Naive thymus-derived CD8-positive, alpha-beta T cell (primary cell): ENCODE data around the gene YBX1. TPM values are rescaled to one million over a fixed set of nuclear protein-coding genes. Genes with fewer than 3 reads are reported as not detected.

ENCODE experiments used
- ATAC-seq, 2 donors: fragments of 150-1000 bp; cut with Tn5 transposase in 1 of 2; sonication (Bioruptor Pico), chemical (Tn5 transposase) in 1 of 2; 1 replicate in 1 of 2; 2 replicates in 1 of 2; pipeline ENCODE4 v1.10.0; 2021; ENCODE audit warnings: mild to moderate bottlenecking in 2 of 2, moderate library complexity in 2 of 2
- POLR2A ChIA-PET: fragments of 350-600 bp; sonication (Branson Sonifier 250); formaldehyde crosslinking; loops from one replicate; lab custom pipeline; 2021; ENCODE audit warnings: antibody characterized with exemption; lab: Charles Lee
- DNase-seq, 10 donors: peaks; one replicate each; pipeline versions ENCODE4 v3.0.0 to v3.0.0-alpha.2; 2020 to 2022
- H3K27ac Mint-ChIP-seq, 10 donors: one replicate each; pipeline ENCODE4 v1.8.0; 2020 to 2022; ENCODE audit warnings: mild to moderate bottlenecking in 10 of 10, mixed read lengths in 10 of 10, moderate library complexity in 4 of 10, inconsistent platforms in 1 of 10
- H3K27me3 Mint-ChIP-seq, 5 donors: one replicate each; pipeline ENCODE4 v1.8.0; 2021 to 2022; ENCODE audit warnings: mixed read lengths in 5 of 5
- H3K36me3 Mint-ChIP-seq, 3 donors: one replicate each; pipeline ENCODE4 v1.8.0; 2020 to 2022; ENCODE audit warnings: mixed read lengths in 3 of 3, mild to moderate bottlenecking in 2 of 3, inconsistent platforms in 1 of 3
- H3K4me1 Mint-ChIP-seq, 4 donors: one replicate each; pipeline ENCODE4 v1.8.0; 2021 to 2022; ENCODE audit warnings: mixed read lengths in 4 of 4
- H3K4me3 Mint-ChIP-seq, 10 donors: one replicate each; pipeline ENCODE4 v1.8.0; 2020 to 2022; ENCODE audit warnings: mild to moderate bottlenecking in 10 of 10, mixed read lengths in 10 of 10, moderate library complexity in 6 of 10, inconsistent platforms in 1 of 10
- H3K9me3 Mint-ChIP-seq, 9 donors: one replicate each; pipeline ENCODE4 v1.8.0; 2020 to 2022; ENCODE audit warnings: mixed read lengths in 9 of 9, mild to moderate bottlenecking in 3 of 9, inconsistent platforms in 1 of 9, moderate library complexity in 1 of 9
- polyA plus RNA-seq, 3 donors: library from polyadenylated mRNA; unstranded; fragments of 300-500 nt; fragmentation: Illumina TruSeq; gene quantifications; one replicate each; pipeline ENCODE4 v1.2.3, GENCODE V29; 2021
- total RNA-seq, 8 experiments: library from RNA in 2 of 8; stranded (reverse) in 2 of 8; gene quantifications; one replicate each; pipeline ENCODE4 v1.2.3 and lab custom pipeline; 2021 to 2026

YBX1 gene
- total RNA-seq, result 100 to 1,000 TPM; 308 to 319 TPM
- polyA plus RNA-seq, result 10 to 100 TPM; 80.5 to 89.2 (median 83.0) TPM
- total RNA-seq (lab: John Stamatoyannopoulos, UW), result 309 to 1,368 (median 374) reads per million in 6 experiments

DNA sequence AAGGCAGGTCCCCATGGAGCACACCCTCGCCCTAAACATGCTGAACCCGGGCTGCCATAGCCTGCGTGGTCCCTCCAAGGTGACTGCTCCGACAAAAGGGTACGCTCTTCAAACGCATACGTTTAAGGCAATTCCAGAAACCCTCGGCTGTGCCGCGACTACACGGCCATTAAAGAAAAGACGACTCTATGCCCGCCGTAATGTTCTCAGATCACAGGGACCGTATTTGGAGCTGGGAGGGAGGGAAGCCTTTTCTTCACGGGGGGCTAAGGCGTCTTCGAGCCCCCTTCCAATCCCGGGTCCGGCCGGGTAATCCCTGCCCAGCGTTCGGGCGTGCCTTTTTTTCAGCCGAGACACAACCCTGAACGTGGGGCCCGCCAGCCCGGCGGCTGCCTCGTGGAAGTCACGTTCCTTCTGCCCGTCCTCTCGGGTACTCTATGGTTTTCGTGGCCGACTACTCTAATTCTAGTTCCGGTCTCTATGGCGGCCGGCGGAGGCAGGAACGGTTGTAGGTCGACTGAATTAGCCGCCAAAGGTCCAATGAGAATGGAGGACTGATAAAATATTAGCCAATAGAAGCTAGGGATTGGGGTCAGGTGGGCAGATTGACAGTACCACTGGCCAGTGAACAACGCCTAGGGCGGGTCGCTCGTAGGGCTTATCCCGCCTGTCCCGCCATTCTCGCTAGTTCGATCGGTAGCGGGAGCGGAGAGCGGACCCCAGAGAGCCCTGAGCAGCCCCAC, at the start of gene YBX1:
YBX1 (plus strand) TSS at position 678 of the 743 bp plus-strand sequence. CDS start 148 bp downstream, outside the sequence.
- POLR2A ChIA-PET, result interaction anchor here (0.6 to 3.9 kb wide), 18 partner anchors 9 to 1702 kb away, joined by 3 to 88 read pairs (median 5); partner anchors contain the start of genes C1orf50, CCDC30, CTPS1 and P3H1

DNA sequence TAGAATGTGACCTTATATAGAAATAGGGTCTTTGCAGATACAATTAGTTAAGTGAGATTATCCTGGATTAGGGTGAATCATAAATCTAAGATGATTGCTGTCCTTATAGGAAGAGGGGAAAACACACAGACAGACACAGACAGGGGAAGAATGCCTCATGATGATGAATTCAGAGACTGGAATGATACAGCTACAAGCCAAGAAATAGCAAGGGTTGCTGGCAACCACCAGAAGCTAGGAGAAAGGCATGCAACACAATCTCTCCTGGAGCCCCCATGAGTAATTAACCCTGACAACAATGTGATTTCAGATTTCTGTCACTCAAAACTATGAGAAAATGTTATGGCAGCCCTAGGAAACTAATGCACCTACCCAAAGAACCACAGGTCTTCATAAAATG, 43.1 kb upstream of the YBX1 start:
- H3K27me3 Mint-ChIP-seq, result peaks cover 0 to 1% (median 0%) of the 10 kb centered on the region in 5 donors
- no peak for DNase-seq
- H3K4me3 Mint-ChIP-seq, result no peak overlapping the region
- no peaks in the 10 kb centered on the region for H3K9me3 Mint-ChIP-seq
- POLR2A ChIA-PET, result interaction anchor here (1.4 kb wide), 1 partner anchor 19 kb away, joined by 3 read pairs; the partner anchor contains the start of gene PPIH
- peaks cover 0 to 5% (median 0%) of the 10 kb centered on the region in 3 donors for H3K36me3 Mint-ChIP-seq
- no peak overlapping the region for H3K27ac Mint-ChIP-seq
- no peak for ATAC-seq
- no peaks in the 10 kb centered on the region for H3K4me1 Mint-ChIP-seq

More for the DNA sequence above, at the start of gene YBX1:
- ATAC-seq (peak; percentile 89 to 92), DNase-seq (peak; percentile 85 to 98 (median 96))
- H3K27me3 Mint-ChIP-seq, result peaks cover 0 to 1% (median 0%) of the 10 kb centered on the region in 5 donors
- peak within 1 kb of the TSS; percentile 98 to 99 (median 98) for H3K27ac Mint-ChIP-seq
- peak within 1 kb of the TSS; percentile 94 to 99 (median 97) for H3K4me3 Mint-ChIP-seq
- H3K36me3 Mint-ChIP-seq, result peaks cover 0 to 22% (median 9%) of the 10 kb centered on the region in 3 donors
- peaks cover 38 to 57% (median 56%) of the 10 kb centered on the region in 4 donors for H3K4me1 Mint-ChIP-seq
- peaks cover 0 to 2% (median 0%) of the 10 kb centered on the region in 9 donors for H3K9me3 Mint-ChIP-seq

- Mint-ChIP-seq H3K27me3 (no peaks in the 10 kb centered on the region), H3K27ac (no peak overlapping the region), H3K4me1 (no peaks in the 10 kb centered on the region), H3K4me3 (no peak overlapping the region), H3K36me3 (peaks cover 14 to 26% (median 18%) of the 10 kb centered on the region in 3 donors), H3K9me3 (peaks cover 0 to 12% (median 7%) of the 10 kb centered on the region in 9 donors)
- DNase-seq, result no peak
- POLR2A ChIA-PET, result no interaction called here
- no peak for ATAC-seq
Observed at GRCh38 chr1:42646056-42646455, 36.2 kb upstream of the YBX1 start.

DNA sequence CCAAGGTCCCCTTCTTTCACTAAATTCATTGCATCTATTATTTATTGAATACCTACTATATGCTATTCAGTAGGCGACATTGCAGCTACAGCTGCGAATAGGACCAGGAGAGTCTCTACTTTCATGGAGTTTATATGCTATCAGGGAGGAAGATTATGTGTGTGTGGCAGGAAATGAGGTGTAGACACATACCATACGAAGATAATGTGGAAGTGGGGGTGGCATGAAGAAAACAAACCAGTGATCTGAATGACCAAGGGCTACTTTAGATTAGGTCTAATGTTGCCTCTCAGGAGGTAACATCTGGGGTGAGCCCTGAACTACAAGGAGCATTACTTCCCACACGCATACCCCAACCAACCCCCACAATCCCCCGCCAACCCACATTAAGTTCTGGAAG, 25.0 kb upstream of the YBX1 start:
- POLR2A ChIA-PET, result interaction anchor here (1.0 to 5.2 kb wide), 10 partner anchors 9 to 993 kb away, joined by 3 to 88 read pairs (median 4); partner anchors contain the start of genes C1orf50, KDM4A, P3H1 and YBX1
- Mint-ChIP-seq H3K4me1 (peaks cover 26 to 48% (median 44%) of the 10 kb centered on the region in 4 donors), H3K27ac (peak overlapping the region; percentile 82 to 98 (median 95)), H3K36me3 (peaks cover 0 to 24% (median 15%) of the 10 kb centered on the region in 3 donors), H3K27me3 (no peaks in the 10 kb centered on the region), H3K4me3 (peak overlapping the region; percentile 79 to 100 (median 98)), H3K9me3 (no peaks in the 10 kb centered on the region)
- peak in 2 of 10 donors; percentile 0 to 6 for DNase-seq
- ATAC-seq, result no peak

DNA sequence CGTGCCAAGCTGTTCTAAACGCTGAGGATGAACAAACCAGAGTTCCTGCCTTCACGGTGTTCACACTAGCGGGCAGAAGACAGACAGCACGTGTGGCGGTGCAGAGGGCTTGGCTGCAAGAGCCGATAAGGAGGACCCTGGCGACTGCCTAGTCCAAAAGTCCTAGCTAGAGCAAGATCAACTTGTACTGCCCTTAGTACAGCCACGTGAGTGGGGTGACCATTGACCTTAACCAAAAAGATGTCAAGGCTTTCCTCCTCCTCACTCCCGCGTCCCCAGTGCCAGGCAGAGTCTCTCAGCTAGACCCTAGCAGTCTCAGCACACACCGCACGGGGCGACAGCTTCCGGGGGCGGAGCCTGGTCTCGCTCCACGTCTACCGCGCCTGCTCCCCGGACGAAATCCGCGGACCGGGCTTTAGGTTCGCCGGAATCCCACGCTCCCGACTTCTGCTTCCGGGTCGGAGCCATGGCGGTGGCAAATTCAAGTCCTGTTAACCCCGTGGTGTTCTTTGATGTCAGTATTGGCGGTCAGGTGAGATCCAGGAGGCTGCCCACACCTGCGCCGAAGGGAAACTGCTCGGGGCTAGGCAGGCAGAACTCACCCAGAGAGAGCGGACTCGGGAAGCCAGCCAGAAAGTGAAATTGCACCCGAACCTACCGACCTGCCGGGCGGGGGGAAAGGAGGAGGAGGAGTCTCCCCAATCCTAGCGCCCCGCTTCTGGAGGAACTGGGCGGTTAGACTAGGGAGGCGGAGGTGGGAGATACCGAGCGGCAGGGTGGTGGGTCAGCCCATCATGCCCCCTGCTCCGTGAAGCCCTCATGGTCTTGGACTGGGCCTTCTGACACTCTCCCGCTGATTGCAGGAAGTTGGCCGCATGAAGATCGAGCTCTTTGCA, 24.0 kb upstream of the YBX1 start, which contains the start of gene PPIH:
PPIH (plus strand) TSS at position 443 of the 896 bp plus-strand sequence; CDS start at position 467, 24 bp downstream.
- peak within 1 kb of the TSS; percentile 92 to 98 (median 96) for H3K27ac Mint-ChIP-seq
- ATAC-seq (peak; percentile 98), DNase-seq (peak; percentile 88 to 95 (median 92))
- H3K27me3 Mint-ChIP-seq, result no peaks in the 10 kb centered on the region
- no peaks in the 10 kb centered on the region for H3K9me3 Mint-ChIP-seq
- POLR2A ChIA-PET, result interaction anchor here (0.5 to 5.2 kb wide), 15 partner anchors 8 to 1161 kb away, joined by 3 to 88 read pairs (median 4); partner anchors contain the start of genes C1orf50, KDM4A, P3H1 and YBX1
- H3K36me3 Mint-ChIP-seq, result peaks cover 0 to 29% (median 15%) of the 10 kb centered on the region in 3 donors
- H3K4me1 Mint-ChIP-seq, result peaks cover 26 to 48% (median 44%) of the 10 kb centered on the region in 4 donors
- H3K4me3 Mint-ChIP-seq, result peak within 1 kb of the TSS; percentile 94 to 100 (median 98)

- Mint-ChIP-seq H3K9me3 (no peaks in the 10 kb centered on the region), H3K27me3 (no peaks in the 10 kb centered on the region), H3K27ac (peak overlapping the region; percentile 90 to 98 (median 96)), H3K36me3 (peaks cover 0 to 35% (median 18%) of the 10 kb centered on the region in 3 donors), H3K4me1 (peaks cover 29 to 48% (median 44%) of the 10 kb centered on the region in 4 donors), H3K4me3 (peak overlapping the region; percentile 94 to 100 (median 98))
- ATAC-seq (no peak), DNase-seq (no peak)
- POLR2A ChIA-PET, result interaction anchor here (1.1 to 5.2 kb wide), 4 partner anchors 19 to 188 kb away, joined by 3 to 88 read pairs (median 12); partner anchors contain the start of genes C1orf50, P3H1, YBX1 and ZNF691
Observed at GRCh38 chr1:42658877-42659337, 23.3 kb upstream of the YBX1 start.

- POLR2A ChIA-PET, result interaction anchor here (5.2 kb wide), 1 partner anchor 21 kb away, joined by 88 read pairs; the partner anchor contains the start of gene YBX1
- peaks cover 0 to 56% (median 22%) of the 10 kb centered on the region in 3 donors for H3K36me3 Mint-ChIP-seq
- no peaks in the 10 kb centered on the region for H3K27me3 Mint-ChIP-seq
- DNase-seq, result no peak
- no peaks in the 10 kb centered on the region for H3K9me3 Mint-ChIP-seq
- peaks cover 27 to 48% (median 44%) of the 10 kb centered on the region in 4 donors for H3K4me1 Mint-ChIP-seq
- peak overlapping the region in 4 of 10 donors; percentile 6 to 51 (median 14) for H3K4me3 Mint-ChIP-seq
- ATAC-seq, result no peak
- H3K27ac Mint-ChIP-seq, result peak overlapping the region in 2 of 10 donors; percentile 29 to 86
Observed at GRCh38 chr1:42660907-42661500, 21.2 kb upstream of the YBX1 start.

GRCh38 chr1:42669936-42670335, 12.3 kb upstream of the YBX1 start:
- ATAC-seq (no peak), DNase-seq (no peak)
- Mint-ChIP-seq H3K9me3 (no peaks in the 10 kb centered on the region), H3K4me3 (no peak overlapping the region), H3K27ac (no peak overlapping the region), H3K27me3 (no peaks in the 10 kb centered on the region), H3K36me3 (peaks cover 9 to 81% (median 34%) of the 10 kb centered on the region in 3 donors), H3K4me1 (peaks cover 0 to 2% (median 0%) of the 10 kb centered on the region in 4 donors)
- POLR2A ChIA-PET, result interaction anchor here (6.4 kb wide), 1 partner anchor 12 kb away, joined by 29 read pairs; the partner anchor contains the start of gene YBX1

GRCh38 chr1:42670425-42670824, 11.8 kb upstream of the YBX1 start:
- H3K36me3 Mint-ChIP-seq, result peaks cover 9 to 81% (median 35%) of the 10 kb centered on the region in 3 donors
- POLR2A ChIA-PET, result interaction anchor here (6.4 kb wide), 1 partner anchor 12 kb away, joined by 29 read pairs; the partner anchor contains the start of gene YBX1
- no peak overlapping the region for H3K4me3 Mint-ChIP-seq
- H3K9me3 Mint-ChIP-seq, result no peaks in the 10 kb centered on the region
- ATAC-seq (no peak), DNase-seq (no peak)
- no peaks in the 10 kb centered on the region for H3K27me3 Mint-ChIP-seq
- no peak overlapping the region for H3K27ac Mint-ChIP-seq
- peaks cover 0 to 2% (median 0%) of the 10 kb centered on the region in 4 donors for H3K4me1 Mint-ChIP-seq

- POLR2A ChIA-PET, result interaction anchor here (6.4 kb wide), 1 partner anchor 8 kb away, joined by 29 read pairs; the partner anchor contains the start of gene YBX1
- H3K36me3 Mint-ChIP-seq, result peaks cover 5 to 59% (median 11%) of the 10 kb centered on the region in 3 donors
- H3K27me3 Mint-ChIP-seq, result no peaks in the 10 kb centered on the region
- peaks cover 0 to 5% (median under 1%) of the 10 kb centered on the region in 4 donors for H3K4me1 Mint-ChIP-seq
- DNase-seq (no peak), ATAC-seq (no peak)
- peak overlapping the region in 4 of 10 donors; percentile 3 to 33 (median 10) for H3K27ac Mint-ChIP-seq
- H3K9me3 Mint-ChIP-seq, result no peaks in the 10 kb centered on the region
- H3K4me3 Mint-ChIP-seq, result no peak overlapping the region
Observed at GRCh38 chr1:42674214-42674613, 8.0 kb upstream of the YBX1 start.

DNA sequence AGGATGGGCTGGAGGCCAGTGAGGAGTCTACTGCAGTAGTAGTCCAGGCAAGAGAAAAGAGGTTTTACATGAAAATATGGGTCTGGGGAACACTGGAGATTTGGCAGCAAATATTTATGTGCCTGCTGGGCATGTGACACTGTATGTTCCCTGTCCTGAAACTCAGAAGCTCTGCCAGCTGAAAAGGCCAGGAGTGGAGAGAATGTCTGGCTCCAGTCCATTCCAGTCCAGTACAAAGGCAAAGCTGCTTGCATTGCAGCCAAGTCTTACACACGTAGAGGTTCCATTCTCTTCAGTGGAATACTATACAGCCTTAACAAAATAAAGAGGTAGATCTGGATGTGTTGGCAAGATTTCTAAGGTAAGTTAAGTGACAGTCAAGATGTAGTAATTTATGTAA, 7.5 kb upstream of the YBX1 start:
- DNase-seq (no peak), ATAC-seq (no peak)
- POLR2A ChIA-PET, result interaction anchor here (1.1 to 6.4 kb wide), 2 partner anchors 8 to 17 kb away, joined by 3 to 29 read pairs; partner anchors contain the start of genes PPIH and YBX1
- H3K4me1 Mint-ChIP-seq, result peaks cover 0 to 6% (median 2%) of the 10 kb centered on the region in 4 donors
- H3K27me3 Mint-ChIP-seq, result no peaks in the 10 kb centered on the region
- H3K4me3 Mint-ChIP-seq, result no peak overlapping the region
- H3K36me3 Mint-ChIP-seq, result peaks cover 5 to 57% (median 9%) of the 10 kb centered on the region in 3 donors
- H3K9me3 Mint-ChIP-seq, result no peaks in the 10 kb centered on the region
- H3K27ac Mint-ChIP-seq, result peak overlapping the region in 3 of 10 donors; percentile 25 to 75 (median 33)
